Neural cell (in vitro differentiated cells): Measurements from ENCODE around the gene EHMT1.

Source experiments
- EP300 ChIP-seq: fragments of 450-650 bp; conservative IDR thresholded peaks from 2 replicates; pipeline ENCODE4 v1.6.1; 2014; ENCODE audit warnings: antibody characterized with exemption, mild to moderate bottlenecking, moderate library complexity; ENCODE audit not compliant: poor library complexity, severe bottlenecking
- EZH2 ChIP-seq: fragments of 200-600, 300-800 bp; shearing (Covaris generic), sonication (generic); IDR thresholded peaks from 2 replicates; pipeline ENCODE4 v1.6.1; 2014; ENCODE audit warnings: antibody characterized with exemption, low read length, borderline replicate concordance, mild to moderate bottlenecking; ENCODE audit not compliant: insufficient read depth, poor library complexity, severe bottlenecking
- MXI1 ChIP-seq: fragments of 450-650 bp; conservative IDR thresholded peaks from 2 replicates; pipeline ENCODE4 v1.6.1; 2014; ENCODE audit warnings: antibody characterized with exemption, mild to moderate bottlenecking; ENCODE audit not compliant: poor library complexity, severe bottlenecking
- POLR2AphosphoS5 ChIP-seq: IDR thresholded peaks from 2 replicates; pipeline ENCODE4 v1.6.1; 2012
- RAD21 ChIP-seq: fragments of 450-650 bp; conservative IDR thresholded peaks from 2 replicates; pipeline ENCODE4 v1.6.1; 2014; ENCODE audit warnings: antibody characterized with exemption, mild to moderate bottlenecking, moderate library complexity
- TF ChIP-seq, protein P1 (sequence below): fragments of 450-650 bp; IDR thresholded peaks from 2 replicates; pipeline ENCODE4 v1.5.1; 2014; ENCODE audit warnings: antibody characterized with exemption, mild to moderate bottlenecking, moderate library complexity; ENCODE audit not compliant: poor library complexity, severe bottlenecking
- TF ChIP-seq, protein P2 (sequence below): IDR thresholded peaks from 2 replicates; pipeline ENCODE4 v1.6.1; 2012; ENCODE audit warnings: borderline replicate concordance

DNA sequence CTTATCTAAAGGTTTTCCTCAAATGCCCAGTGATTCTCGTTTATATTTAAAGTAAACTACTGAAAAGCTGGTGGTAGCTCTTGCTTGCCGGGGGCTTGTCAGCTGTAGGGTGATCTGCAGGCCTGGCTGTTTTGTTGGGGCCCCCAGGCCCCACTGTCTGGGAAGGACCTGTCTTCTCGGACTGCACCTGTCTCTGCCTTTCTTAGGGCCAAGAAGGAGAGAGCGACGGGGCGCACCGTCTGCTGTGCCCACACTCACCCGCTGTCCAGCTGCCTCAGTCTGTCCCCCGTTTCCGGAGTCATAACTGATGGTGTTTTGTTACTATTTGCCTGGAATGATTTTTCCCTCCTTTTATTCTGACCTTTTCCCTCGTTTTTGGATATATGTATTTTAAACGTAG is 164.7 kb downstream of the EHMT1 start:
- TF ChIP-seq, protein P1, sequence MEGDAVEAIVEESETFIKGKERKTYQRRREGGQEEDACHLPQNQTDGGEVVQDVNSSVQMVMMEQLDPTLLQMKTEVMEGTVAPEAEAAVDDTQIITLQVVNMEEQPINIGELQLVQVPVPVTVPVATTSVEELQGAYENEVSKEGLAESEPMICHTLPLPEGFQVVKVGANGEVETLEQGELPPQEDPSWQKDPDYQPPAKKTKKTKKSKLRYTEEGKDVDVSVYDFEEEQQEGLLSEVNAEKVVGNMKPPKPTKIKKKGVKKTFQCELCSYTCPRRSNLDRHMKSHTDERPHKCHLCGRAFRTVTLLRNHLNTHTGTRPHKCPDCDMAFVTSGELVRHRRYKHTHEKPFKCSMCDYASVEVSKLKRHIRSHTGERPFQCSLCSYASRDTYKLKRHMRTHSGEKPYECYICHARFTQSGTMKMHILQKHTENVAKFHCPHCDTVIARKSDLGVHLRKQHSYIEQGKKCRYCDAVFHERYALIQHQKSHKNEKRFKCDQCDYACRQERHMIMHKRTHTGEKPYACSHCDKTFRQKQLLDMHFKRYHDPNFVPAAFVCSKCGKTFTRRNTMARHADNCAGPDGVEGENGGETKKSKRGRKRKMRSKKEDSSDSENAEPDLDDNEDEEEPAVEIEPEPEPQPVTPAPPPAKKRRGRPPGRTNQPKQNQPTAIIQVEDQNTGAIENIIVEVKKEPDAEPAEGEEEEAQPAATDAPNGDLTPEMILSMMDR = no peak
- TF ChIP-seq POLR2AphosphoS5 (no peak), EZH2 (no peak), EP300 (no peak), RAD21 (no peak), MXI1 (no peak)
- TF ChIP-seq, protein P2, sequence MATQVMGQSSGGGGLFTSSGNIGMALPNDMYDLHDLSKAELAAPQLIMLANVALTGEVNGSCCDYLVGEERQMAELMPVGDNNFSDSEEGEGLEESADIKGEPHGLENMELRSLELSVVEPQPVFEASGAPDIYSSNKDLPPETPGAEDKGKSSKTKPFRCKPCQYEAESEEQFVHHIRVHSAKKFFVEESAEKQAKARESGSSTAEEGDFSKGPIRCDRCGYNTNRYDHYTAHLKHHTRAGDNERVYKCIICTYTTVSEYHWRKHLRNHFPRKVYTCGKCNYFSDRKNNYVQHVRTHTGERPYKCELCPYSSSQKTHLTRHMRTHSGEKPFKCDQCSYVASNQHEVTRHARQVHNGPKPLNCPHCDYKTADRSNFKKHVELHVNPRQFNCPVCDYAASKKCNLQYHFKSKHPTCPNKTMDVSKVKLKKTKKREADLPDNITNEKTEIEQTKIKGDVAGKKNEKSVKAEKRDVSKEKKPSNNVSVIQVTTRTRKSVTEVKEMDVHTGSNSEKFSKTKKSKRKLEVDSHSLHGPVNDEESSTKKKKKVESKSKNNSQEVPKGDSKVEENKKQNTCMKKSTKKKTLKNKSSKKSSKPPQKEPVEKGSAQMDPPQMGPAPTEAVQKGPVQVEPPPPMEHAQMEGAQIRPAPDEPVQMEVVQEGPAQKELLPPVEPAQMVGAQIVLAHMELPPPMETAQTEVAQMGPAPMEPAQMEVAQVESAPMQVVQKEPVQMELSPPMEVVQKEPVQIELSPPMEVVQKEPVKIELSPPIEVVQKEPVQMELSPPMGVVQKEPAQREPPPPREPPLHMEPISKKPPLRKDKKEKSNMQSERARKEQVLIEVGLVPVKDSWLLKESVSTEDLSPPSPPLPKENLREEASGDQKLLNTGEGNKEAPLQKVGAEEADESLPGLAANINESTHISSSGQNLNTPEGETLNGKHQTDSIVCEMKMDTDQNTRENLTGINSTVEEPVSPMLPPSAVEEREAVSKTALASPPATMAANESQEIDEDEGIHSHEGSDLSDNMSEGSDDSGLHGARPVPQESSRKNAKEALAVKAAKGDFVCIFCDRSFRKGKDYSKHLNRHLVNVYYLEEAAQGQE = no peak
